ENCODE measurements around the gene DCLRE1B. TPM values are rescaled to one million over a fixed set of nuclear protein-coding genes. Genes with fewer than 3 reads are reported as not detected.

Gene DCLRE1B
- total RNA-seq, 1 donor from 2014 or later = 8.0 TPM

- Histone ChIP-seq H3K4me2 (no peak overlapping the region), H2AFZ (replicated peaks) (no peak overlapping the region), H3K79me2 (ENCODE audit: low read depth) (no peaks in the 10 kb centered on the region), H3K9me3 (ENCODE audit: low read depth) (no peaks in the 10 kb centered on the region), H4K20me1 (ENCODE audit: low read depth) (no peaks in the 10 kb centered on the region), H3K4me3 (no peak overlapping the region), H3K27ac (no peak overlapping the region), H3K4me1 (peaks cover 8% of the 10 kb centered on the region), H3K36me3 (peaks cover 4% of the 10 kb centered on the region), H3F3A (ENCODE audit: low read depth) (peaks cover 6% of the 10 kb centered on the region), H3K9ac (no peak overlapping the region), H3K27me3 (peaks cover 10% of the 10 kb centered on the region)
- Mint-ChIP-seq H3K4me1 (no peaks in the 10 kb centered on the region), H3K27ac (no peak overlapping the region), H3K4me3 (no peak overlapping the region), H3K9me3 (no peaks in the 10 kb centered on the region), H3K27me3 (ENCODE audit: insufficient read depth, low read depth) (no peaks in the 10 kb centered on the region), H3K36me3 (peaks cover 3% of the 10 kb centered on the region)
- TF ChIP-seq EZH2phosphoT487 (IDR thresholded peaks at IDR 0.05) = no peak
- no peak for TF ChIP-seq EZH2 (IDR thresholded peaks at IDR 0.05)
- DNase-seq (ENCODE audit: low spot score) = no peak
These were observed 13.1 kb downstream of the DCLRE1B start for GRCh38 chr1:113918243-113918642.

- H3K9me3 ChIP-seq (ENCODE audit: low read depth) = no peaks in the 10 kb centered on the region
- no peaks in the 10 kb centered on the region for H4K20me1 ChIP-seq (ENCODE audit: low read depth)
- Mint-ChIP-seq H3K4me3 (no peak overlapping the region), H3K36me3 (no peaks in the 10 kb centered on the region), H3K27me3 (ENCODE audit: insufficient read depth, low read depth) (no peaks in the 10 kb centered on the region), H3K9me3 (no peaks in the 10 kb centered on the region), H3K4me1 (no peaks in the 10 kb centered on the region), H3K27ac (no peak overlapping the region)
- H3K9ac ChIP-seq = no peak overlapping the region
- no peaks in the 10 kb centered on the region for H3K36me3 ChIP-seq
- DNase-seq (ENCODE audit: low spot score) = no peak
- no peak overlapping the region for H3K4me3 ChIP-seq
- no peaks in the 10 kb centered on the region for H3F3A ChIP-seq (ENCODE audit: low read depth)
- H3K4me1 ChIP-seq = no peaks in the 10 kb centered on the region
- H3K27me3 ChIP-seq = peaks cover 28% of the 10 kb centered on the region
- no peak overlapping the region for H2AFZ ChIP-seq (replicated peaks)
- TF ChIP-seq EZH2phosphoT487 (IDR thresholded peaks at IDR 0.05) (no peak), EZH2 (IDR thresholded peaks at IDR 0.05) (no peak), CTCF (IDR thresholded peaks at IDR 0.05) (no peak)
- no peak overlapping the region for H3K4me2 ChIP-seq
- H3K27ac ChIP-seq = no peak overlapping the region
- no peaks in the 10 kb centered on the region for H3K79me2 ChIP-seq (ENCODE audit: low read depth)
These were observed 17.8 kb downstream of the DCLRE1B start for GRCh38 chr1:113922957-113923356.

GRCh38 chr1:113924473-113924872, 19.3 kb downstream of the DCLRE1B start:
- no peak overlapping the region for H3K9ac ChIP-seq
- no peak overlapping the region for H2AFZ ChIP-seq (replicated peaks)
- peaks cover 8% of the 10 kb centered on the region for H3K4me1 Mint-ChIP-seq
- no peak overlapping the region for H3K27ac Mint-ChIP-seq
- no peak for TF ChIP-seq CTCF (IDR thresholded peaks at IDR 0.05)
- no peak for TF ChIP-seq EZH2 (IDR thresholded peaks at IDR 0.05)
- TF ChIP-seq EZH2phosphoT487 (IDR thresholded peaks at IDR 0.05) = no peak
- H3K79me2 ChIP-seq (ENCODE audit: low read depth) = no peaks in the 10 kb centered on the region
- no peaks in the 10 kb centered on the region for H4K20me1 ChIP-seq (ENCODE audit: low read depth)
- no peaks in the 10 kb centered on the region for H3K9me3 Mint-ChIP-seq
- H3K27me3 Mint-ChIP-seq (ENCODE audit: insufficient read depth, low read depth) = no peaks in the 10 kb centered on the region
- H3K27ac ChIP-seq = no peak overlapping the region
- DNase-seq (ENCODE audit: low spot score) = no peak
- H3K4me1 ChIP-seq = no peaks in the 10 kb centered on the region
- H3K36me3 ChIP-seq = no peaks in the 10 kb centered on the region
- H3F3A ChIP-seq (ENCODE audit: low read depth) = no peaks in the 10 kb centered on the region
- H3K36me3 Mint-ChIP-seq = no peaks in the 10 kb centered on the region
- H3K9me3 ChIP-seq (ENCODE audit: low read depth) = no peaks in the 10 kb centered on the region
- no peak overlapping the region for H3K4me3 ChIP-seq
- H3K4me2 ChIP-seq = no peak overlapping the region
- peaks cover 28% of the 10 kb centered on the region for H3K27me3 ChIP-seq
- no peak overlapping the region for H3K4me3 Mint-ChIP-seq

GRCh38 chr1:113928187-113928930, 23.2 kb downstream of the DCLRE1B start:
- Histone ChIP-seq H3F3A (ENCODE audit: low read depth) (peaks cover 13% of the 10 kb centered on the region), H3K27ac (no peak overlapping the region), H3K4me2 (peak overlapping the region; percentile 84), H3K36me3 (no peaks in the 10 kb centered on the region), H3K9ac (peak overlapping the region; percentile 29), H3K9me3 (ENCODE audit: low read depth) (no peaks in the 10 kb centered on the region), H3K79me2 (ENCODE audit: low read depth) (peaks cover 37% of the 10 kb centered on the region), H3K4me1 (peaks cover 21% of the 10 kb centered on the region), H2AFZ (replicated peaks) (peak overlapping the region; percentile 87), H4K20me1 (ENCODE audit: low read depth) (peaks cover 35% of the 10 kb centered on the region), H3K4me3 (peak overlapping the region; percentile 94), H3K27me3 (peaks cover 17% of the 10 kb centered on the region)
- no peak for DNase-seq (ENCODE audit: low spot score)
- H3K36me3 Mint-ChIP-seq = no peaks in the 10 kb centered on the region
- TF ChIP-seq EZH2 (IDR thresholded peaks at IDR 0.05) = no peak
- no peak for TF ChIP-seq EZH2phosphoT487 (IDR thresholded peaks at IDR 0.05)
- no peak for TF ChIP-seq CTCF (IDR thresholded peaks at IDR 0.05)
- H3K4me1 Mint-ChIP-seq = peaks cover 33% of the 10 kb centered on the region
- no peak overlapping the region for H3K27ac Mint-ChIP-seq
- H3K9me3 Mint-ChIP-seq = no peaks in the 10 kb centered on the region
- peak overlapping the region; percentile 95 for H3K4me3 Mint-ChIP-seq
- peaks cover 3% of the 10 kb centered on the region for H3K27me3 Mint-ChIP-seq (ENCODE audit: insufficient read depth, low read depth)
